NB4 (cell line): ENCODE results near the gene NTSR1.

ENCODE experiments used
- DNase-seq: peaks from one replicate; pipeline ENCODE4 v3.0.0; 2010; ENCODE audit warnings: low read depth
- H3K4me3 ChIP-seq: one replicate; pipeline ENCODE4 v1.5.1; 2011; ENCODE audit warnings: mild to moderate bottlenecking, low read depth, low read length, moderate library complexity
- MYC ChIP-seq: IDR thresholded peaks from 2 replicates; pipeline ENCODE4 v1.6.1; 2011; ENCODE audit warnings: low read depth, low read length
- POLR2A ChIP-seq: IDR thresholded peaks from 2 replicates; pipeline ENCODE4 v1.6.1; 2011; ENCODE audit warnings: mild to moderate bottlenecking; ENCODE audit not compliant: insufficient read length; ENCODE audit errors: extremely low read depth
- TF ChIP-seq, protein P1 (sequence below): IDR thresholded peaks from one replicate; pipeline ENCODE4 v1.5.1; 2012; ENCODE audit warnings: low read depth, low read length
- TF ChIP-seq, protein P2 (sequence below): IDR thresholded peaks from 2 replicates; pipeline ENCODE4 v1.6.1; 2011; ENCODE audit warnings: low read depth, low read length

NTSR1 gene

DNA sequence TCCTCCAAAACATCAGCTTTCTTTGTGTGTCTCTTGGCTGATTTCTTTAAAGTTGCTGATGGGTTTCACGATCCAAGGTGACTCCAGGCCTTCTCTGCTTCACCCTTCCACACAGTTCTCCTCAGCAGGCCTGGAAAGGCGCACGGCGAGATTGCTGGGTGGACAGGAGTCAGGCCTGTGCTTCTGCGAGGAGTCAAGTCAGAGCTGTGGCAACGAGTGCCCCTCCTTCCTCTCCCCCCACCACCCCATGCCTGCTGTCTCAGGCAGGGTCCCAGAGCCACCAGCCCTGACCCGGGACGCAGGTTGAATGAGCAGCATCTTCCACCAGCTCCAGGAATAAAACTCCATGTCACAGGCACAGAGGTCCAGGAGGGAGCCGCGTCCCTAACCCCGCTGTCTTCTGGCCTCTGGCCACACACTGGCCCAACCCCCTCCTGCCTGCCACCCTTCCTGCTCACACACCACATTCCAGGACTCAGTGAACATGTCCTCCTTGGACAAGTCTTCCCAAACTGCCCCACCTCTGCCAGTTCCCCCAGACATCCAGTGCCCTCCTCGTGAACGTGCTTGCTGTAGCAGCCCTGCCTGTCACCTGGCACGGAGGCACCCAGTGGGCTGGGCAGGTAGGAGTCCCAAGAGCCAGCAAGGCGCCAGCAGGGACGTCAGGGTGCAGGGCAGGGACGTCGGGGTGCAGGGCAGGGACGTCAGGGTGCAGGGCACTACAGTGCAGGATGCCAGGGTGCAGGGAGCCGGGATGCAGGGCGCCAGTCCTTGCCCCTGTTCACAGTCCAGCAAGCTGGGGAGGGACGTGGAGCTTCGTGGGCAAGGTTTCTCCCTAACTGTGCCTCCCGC lies 7.2 kb upstream of the NTSR1 start:
- TF ChIP-seq, protein P1, sequence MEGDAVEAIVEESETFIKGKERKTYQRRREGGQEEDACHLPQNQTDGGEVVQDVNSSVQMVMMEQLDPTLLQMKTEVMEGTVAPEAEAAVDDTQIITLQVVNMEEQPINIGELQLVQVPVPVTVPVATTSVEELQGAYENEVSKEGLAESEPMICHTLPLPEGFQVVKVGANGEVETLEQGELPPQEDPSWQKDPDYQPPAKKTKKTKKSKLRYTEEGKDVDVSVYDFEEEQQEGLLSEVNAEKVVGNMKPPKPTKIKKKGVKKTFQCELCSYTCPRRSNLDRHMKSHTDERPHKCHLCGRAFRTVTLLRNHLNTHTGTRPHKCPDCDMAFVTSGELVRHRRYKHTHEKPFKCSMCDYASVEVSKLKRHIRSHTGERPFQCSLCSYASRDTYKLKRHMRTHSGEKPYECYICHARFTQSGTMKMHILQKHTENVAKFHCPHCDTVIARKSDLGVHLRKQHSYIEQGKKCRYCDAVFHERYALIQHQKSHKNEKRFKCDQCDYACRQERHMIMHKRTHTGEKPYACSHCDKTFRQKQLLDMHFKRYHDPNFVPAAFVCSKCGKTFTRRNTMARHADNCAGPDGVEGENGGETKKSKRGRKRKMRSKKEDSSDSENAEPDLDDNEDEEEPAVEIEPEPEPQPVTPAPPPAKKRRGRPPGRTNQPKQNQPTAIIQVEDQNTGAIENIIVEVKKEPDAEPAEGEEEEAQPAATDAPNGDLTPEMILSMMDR, result no peak
- TF ChIP-seq MYC, result no peak
- TF ChIP-seq POLR2A, result no peak
- TF ChIP-seq, protein P2, sequence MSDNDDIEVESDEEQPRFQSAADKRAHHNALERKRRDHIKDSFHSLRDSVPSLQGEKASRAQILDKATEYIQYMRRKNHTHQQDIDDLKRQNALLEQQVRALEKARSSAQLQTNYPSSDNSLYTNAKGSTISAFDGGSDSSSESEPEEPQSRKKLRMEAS, result no peak
- no peak for DNase-seq
- no peak overlapping the region for H3K4me3 ChIP-seq

DNA sequence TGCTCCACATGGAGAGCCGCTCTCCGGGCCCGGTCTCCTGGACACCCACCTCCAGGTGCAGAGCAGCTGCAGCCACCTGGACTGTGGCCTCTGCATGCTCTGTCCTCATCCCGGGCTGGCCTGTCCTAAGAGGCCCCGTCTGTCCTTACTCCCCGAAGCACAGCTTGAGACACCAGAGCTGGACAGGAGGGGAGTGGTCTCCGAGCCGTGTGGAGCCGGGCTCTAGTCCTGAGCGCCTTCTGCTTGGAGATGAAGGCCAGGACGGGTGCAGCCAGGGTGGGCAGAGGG lies 6.7 kb upstream of the NTSR1 start:
- TF ChIP-seq POLR2A, result no peak
- TF ChIP-seq, protein P2, result no peak
- TF ChIP-seq, protein P1, result no peak
- TF ChIP-seq MYC, result no peak
- DNase-seq, result no peak
- H3K4me3 ChIP-seq, result no peak overlapping the region

DNA sequence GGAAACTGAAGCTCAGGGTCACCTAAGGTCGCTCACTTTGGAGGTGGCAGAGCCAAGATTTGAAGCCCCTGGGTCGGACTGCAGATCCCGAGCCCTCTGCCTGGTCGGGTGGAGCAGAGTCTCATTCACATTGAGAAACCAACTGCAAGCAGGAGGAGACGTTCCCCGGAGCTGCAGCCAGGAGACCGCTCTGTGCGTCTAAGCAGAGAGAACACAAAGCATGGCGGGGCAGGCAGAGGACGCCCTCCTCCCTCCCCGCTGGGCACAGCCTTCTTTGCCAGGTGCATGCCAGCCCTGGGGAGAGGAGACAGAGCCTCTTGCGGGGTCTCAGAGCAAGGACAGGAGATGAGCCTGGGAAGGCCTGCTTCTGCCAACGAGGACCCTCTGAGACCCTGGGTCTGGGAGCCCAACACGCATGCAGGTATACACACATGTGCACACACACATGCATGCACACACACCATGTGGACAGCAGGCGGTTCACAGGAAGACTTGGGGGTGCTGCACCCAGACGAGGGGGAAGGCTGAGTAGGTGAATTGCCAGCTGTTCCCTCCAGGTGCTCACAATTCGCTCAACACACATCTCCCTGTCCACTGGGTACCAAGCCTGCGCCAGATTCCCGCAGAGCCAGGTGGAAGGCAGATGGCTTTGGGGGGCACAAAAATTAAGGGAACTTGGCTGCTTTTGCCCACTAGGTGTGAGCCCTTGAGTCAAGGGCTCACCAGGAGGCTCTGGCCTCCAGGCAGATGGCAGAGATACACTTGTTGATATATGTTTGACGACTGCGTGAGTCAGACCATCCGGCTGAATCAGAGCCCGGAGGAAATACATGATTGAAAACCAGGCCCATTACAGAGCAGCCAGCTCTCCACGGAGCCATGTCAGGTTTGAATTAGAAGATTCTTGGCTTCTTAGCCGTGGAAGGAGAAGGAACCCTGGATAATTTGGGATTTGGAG lies 5.5 kb upstream of the NTSR1 start:
- peak; percentile 83 for DNase-seq

DNA sequence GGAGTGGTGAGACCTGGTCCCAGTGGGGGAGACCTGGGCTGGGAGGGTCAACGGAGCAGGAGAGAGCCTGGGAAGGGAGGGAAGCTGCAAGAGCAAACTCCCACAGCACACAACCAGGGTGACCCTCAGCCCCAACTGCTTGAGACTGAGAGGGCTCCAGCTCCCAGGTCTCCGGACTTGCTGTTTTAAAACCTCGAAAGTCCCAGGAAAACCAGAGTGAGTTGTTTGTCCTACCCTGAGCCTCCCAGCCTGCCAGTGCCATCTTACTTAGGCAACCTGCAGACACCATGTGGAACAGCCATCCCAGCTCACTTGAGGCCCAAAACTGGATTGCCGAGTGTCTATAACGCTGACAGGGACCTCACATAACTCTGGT lies 4.8 kb upstream of the NTSR1 start:
- no peak overlapping the region for H3K4me3 ChIP-seq
- no peak for DNase-seq
- TF ChIP-seq, protein P1, result no peak
- no peak for TF ChIP-seq POLR2A
- no peak for TF ChIP-seq MYC
- TF ChIP-seq, protein P2, result no peak

More for the DNA sequence above, 5.5 kb upstream of the NTSR1 start:
- no peak overlapping the region for H3K4me3 ChIP-seq
- TF ChIP-seq, protein P2, result no peak; the same call in 1 of the 2 replicates
- TF ChIP-seq, protein P1, result peak; percentile 25
- TF ChIP-seq MYC, result peak; percentile 57; the same call in 1 of the 2 replicates

DNA sequence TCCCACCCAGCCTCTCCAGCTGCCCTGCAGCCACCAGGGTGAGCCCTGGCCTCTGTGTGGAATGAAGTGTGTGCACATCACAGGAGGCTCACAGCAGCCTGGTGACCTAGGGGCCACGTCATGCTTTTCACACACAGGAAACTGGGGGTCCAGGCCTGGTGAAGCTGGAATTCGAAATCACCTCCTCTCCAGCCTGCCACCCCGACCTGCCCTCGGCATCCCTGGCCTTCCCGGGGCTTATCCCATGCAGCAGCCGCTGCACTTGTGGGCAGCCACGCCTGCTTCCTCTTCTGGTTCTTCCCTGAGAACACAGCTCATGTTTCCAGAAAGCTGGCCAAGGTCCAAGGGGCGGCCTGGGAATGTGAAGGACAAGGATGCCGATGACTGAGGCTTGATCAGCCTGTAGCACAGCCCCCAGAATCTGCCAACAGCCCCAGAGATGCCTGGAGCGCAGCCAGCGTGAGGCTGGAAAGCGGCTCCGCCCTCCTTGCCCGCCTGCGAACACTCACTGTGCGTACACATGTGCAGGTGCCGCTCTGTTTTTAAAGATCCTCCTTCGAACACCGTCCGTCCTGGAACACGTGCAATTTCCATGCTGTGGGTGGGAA lies 4.2 kb upstream of the NTSR1 start:
- no peak overlapping the region for H3K4me3 ChIP-seq
- no peak for DNase-seq
- TF ChIP-seq MYC (no peak), POLR2A (no peak)
- TF ChIP-seq, protein P1, result no peak
- TF ChIP-seq, protein P2, result no peak
